Parathyroid adenoma (tissue), 2 donors: ENCODE results near the gene MYO18B.

ENCODE experiments used
- H2AFZ ChIP-seq: fragments of 300-600 bp; sonication (generic); one replicate; pipeline ENCODE4 v1.7.0; 2017; ENCODE audit warnings: antibody characterized with exemption, mild to moderate bottlenecking
- H3K27ac ChIP-seq: fragments of 300-600 bp; sonication (generic); one replicate; pipeline ENCODE4 v1.7.0; 2017
- H3K27me3 ChIP-seq: fragments of 300-600 bp; sonication (generic); one replicate; pipeline ENCODE4 v1.7.0; 2017; ENCODE audit warnings: low read length; ENCODE audit not compliant: control insufficient read depth, insufficient read depth
- H3K36me3 ChIP-seq: fragments of 300-600 bp; sonication (generic); one replicate; pipeline ENCODE4 v1.7.0; 2017; ENCODE audit warnings: low read length; ENCODE audit not compliant: control insufficient read depth, insufficient read depth
- H3K4me1 ChIP-seq: fragments of 300-600 bp; sonication (generic); one replicate; pipeline ENCODE4 v1.7.0; 2017; ENCODE audit warnings: control low read depth
- H3K4me2 ChIP-seq: fragments of 300-600 bp; sonication (generic); one replicate; pipeline ENCODE4 v1.7.0; 2017; ENCODE audit warnings: low read length
- H3K4me3 ChIP-seq: fragments of 300-600 bp; sonication (generic); one replicate; pipeline ENCODE4 v1.7.0; 2017; ENCODE audit warnings: low read depth, low read length
- H3K79me2 ChIP-seq: fragments of 300-600 bp; sonication (generic); one replicate; pipeline ENCODE4 v1.7.0; 2017; ENCODE audit warnings: control low read depth
- H3K9ac ChIP-seq: fragments of 300-600 bp; sonication (generic); one replicate; pipeline ENCODE4 v1.7.0; 2017; ENCODE audit warnings: mild to moderate bottlenecking
- H3K9me3 ChIP-seq: fragments of 300-600 bp; sonication (generic); one replicate; pipeline ENCODE4 v1.7.0; 2017; ENCODE audit warnings: low read length; ENCODE audit not compliant: control insufficient read depth
- TF ChIP-seq, protein P1 (sequence below): fragments of 300-600 bp; sonication (generic); IDR thresholded peaks from one replicate; pipeline ENCODE4 v1.7.0; 2017; ENCODE audit warnings: antibody characterized with exemption, mild to moderate bottlenecking
- donor health status: primary hyperparathyroidism.

The MYO18B gene

DNA sequence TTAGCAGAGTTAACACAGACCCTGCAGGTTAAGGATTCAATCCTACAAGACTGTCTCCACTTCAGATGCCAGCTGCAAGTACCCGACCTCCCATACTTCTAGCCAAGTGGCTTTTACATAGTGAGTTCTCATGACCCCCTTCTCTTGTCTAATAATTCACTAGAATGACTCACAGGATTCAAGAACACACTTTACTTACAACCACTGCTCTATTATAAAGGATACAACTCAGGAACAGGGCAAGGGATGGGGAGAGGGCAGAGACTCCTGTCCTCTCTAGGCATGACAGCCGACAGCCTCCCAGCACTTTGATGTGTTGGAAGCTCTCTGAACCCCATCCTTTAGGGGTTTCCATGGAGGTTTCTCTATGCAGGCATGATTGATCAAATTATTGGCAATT is 60.0 kb downstream of the MYO18B start:
- Histone ChIP-seq H3K4me2 (no peak overlapping the region), H3K36me3 (no peaks in the 10 kb centered on the region)
- TF ChIP-seq, protein P1, sequence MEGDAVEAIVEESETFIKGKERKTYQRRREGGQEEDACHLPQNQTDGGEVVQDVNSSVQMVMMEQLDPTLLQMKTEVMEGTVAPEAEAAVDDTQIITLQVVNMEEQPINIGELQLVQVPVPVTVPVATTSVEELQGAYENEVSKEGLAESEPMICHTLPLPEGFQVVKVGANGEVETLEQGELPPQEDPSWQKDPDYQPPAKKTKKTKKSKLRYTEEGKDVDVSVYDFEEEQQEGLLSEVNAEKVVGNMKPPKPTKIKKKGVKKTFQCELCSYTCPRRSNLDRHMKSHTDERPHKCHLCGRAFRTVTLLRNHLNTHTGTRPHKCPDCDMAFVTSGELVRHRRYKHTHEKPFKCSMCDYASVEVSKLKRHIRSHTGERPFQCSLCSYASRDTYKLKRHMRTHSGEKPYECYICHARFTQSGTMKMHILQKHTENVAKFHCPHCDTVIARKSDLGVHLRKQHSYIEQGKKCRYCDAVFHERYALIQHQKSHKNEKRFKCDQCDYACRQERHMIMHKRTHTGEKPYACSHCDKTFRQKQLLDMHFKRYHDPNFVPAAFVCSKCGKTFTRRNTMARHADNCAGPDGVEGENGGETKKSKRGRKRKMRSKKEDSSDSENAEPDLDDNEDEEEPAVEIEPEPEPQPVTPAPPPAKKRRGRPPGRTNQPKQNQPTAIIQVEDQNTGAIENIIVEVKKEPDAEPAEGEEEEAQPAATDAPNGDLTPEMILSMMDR = no peak

DNA sequence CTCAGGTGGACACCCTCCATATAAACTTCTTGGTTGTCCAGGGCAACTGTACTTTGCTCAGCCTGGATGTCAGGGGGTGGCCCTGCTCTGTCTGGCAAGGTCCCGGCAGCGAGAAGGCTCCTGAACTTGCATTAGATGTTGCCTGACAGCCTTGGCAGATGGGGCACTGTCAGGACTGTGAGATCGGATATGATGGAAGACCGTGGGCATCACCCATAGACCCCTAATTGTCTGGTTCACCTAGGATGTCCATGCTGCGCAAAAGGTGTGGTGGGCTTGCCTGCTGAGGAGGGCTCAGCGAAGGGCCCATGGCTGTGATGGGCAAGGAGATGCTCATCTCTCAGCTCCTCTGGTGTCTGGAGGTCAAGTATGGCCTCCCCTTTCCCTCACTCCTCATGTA is 62.7 kb downstream of the MYO18B start:
- Histone ChIP-seq H3K4me2 (no peak overlapping the region), H3K79me2 (no peaks in the 10 kb centered on the region), H3K27me3 (no peaks in the 10 kb centered on the region)

More for the DNA sequence above, 60.0 kb downstream of the MYO18B start:
- Histone ChIP-seq H3K27me3 (no peaks in the 10 kb centered on the region), H3K4me1 (no peaks in the 10 kb centered on the region), H3K9ac (no peak overlapping the region), H3K4me3 (no peak overlapping the region), H3K9me3 (no peaks in the 10 kb centered on the region), H2AFZ (no peak overlapping the region), H3K79me2 (no peaks in the 10 kb centered on the region), H3K27ac (no peak overlapping the region)

DNA sequence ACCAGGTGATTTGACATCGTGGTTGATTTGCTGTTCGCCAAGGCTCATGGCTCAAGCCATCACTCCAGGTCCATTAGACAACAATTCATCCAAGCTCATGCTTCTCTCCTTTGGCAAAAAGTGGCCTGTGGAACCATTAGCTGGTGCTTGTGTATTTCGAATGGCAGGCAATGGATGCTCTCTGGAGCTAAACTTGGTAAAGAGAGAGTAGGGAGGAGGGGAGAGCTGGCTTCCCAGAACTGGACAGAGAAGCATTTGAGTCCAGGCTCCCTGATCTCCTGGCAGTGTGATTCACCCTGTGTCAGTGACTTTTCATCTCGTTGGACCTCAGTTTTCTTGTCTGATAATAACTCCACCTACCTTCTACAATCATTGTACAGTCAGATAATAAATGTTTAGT is 64.6 kb downstream of the MYO18B start:
- TF ChIP-seq, protein P1 = no peak
- no peak overlapping the region for H3K4me2 ChIP-seq
- H3K4me1 ChIP-seq = no peaks in the 10 kb centered on the region
- no peak overlapping the region for H3K27ac ChIP-seq
- H3K4me3 ChIP-seq = no peak overlapping the region
- H3K79me2 ChIP-seq = no peaks in the 10 kb centered on the region
- H3K9me3 ChIP-seq = no peaks in the 10 kb centered on the region
- no peaks in the 10 kb centered on the region for H3K27me3 ChIP-seq
- H3K9ac ChIP-seq = no peak overlapping the region
- H2AFZ ChIP-seq = no peak overlapping the region
- no peaks in the 10 kb centered on the region for H3K36me3 ChIP-seq

More for the DNA sequence above, 62.7 kb downstream of the MYO18B start:
- no peaks in the 10 kb centered on the region for H3K9me3 ChIP-seq
- H3K9ac ChIP-seq = no peak overlapping the region
- no peak overlapping the region for H3K4me3 ChIP-seq
- H2AFZ ChIP-seq = no peak overlapping the region
- TF ChIP-seq, protein P1 = no peak
- no peaks in the 10 kb centered on the region for H3K36me3 ChIP-seq
- no peak overlapping the region for H3K27ac ChIP-seq
- no peaks in the 10 kb centered on the region for H3K4me1 ChIP-seq

DNA sequence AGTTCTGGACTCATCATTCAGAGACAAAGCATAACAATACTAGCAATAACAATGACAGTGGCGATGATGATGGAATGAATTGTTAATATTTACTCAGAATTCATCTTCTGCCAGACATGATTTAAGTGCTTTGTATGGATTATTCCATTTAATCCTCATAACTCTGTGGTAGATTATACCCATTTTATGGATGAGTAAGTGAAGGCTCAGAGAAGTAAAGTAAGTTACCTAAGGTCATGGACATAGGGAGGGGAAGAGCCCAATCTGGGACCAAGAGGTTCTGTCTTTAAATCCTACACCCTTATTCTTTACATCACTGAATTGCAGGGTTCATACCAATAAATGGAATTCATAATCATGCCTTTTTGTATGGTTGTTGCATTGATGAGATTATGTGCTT is 72.7 kb downstream of the MYO18B start:
- Histone ChIP-seq H3K27ac (no peak overlapping the region), H3K9ac (no peak overlapping the region), H3K79me2 (no peaks in the 10 kb centered on the region), H3K27me3 (no peaks in the 10 kb centered on the region), H3K4me1 (no peaks in the 10 kb centered on the region), H3K36me3 (no peaks in the 10 kb centered on the region), H3K9me3 (no peaks in the 10 kb centered on the region), H3K4me2 (no peak overlapping the region), H2AFZ (no peak overlapping the region), H3K4me3 (no peak overlapping the region)
- TF ChIP-seq, protein P1 = no peak

DNA sequence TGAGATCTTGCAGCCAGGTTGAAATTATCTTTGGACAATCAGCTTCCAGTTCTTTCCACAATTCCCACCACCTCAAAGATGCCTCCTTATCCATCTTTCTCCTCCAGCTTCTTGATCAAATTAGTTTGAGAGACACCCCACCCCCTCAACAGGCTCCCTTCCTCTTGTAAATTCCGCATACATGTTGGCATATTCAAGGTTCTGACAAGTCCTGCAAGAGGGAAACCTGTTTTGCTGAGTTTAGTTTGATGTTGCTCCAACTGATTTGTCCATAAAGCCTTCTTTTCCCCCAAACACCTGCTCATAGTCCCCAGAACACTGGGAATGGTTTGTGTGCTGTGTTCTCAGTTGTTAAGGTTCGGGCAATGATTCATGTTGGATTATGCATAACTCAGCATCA is 73.6 kb downstream of the MYO18B start:
- Histone ChIP-seq H3K27ac (no peak overlapping the region), H3K9ac (no peak overlapping the region), H3K27me3 (no peaks in the 10 kb centered on the region), H3K4me2 (no peak overlapping the region), H3K79me2 (no peaks in the 10 kb centered on the region), H3K4me1 (no peaks in the 10 kb centered on the region), H3K9me3 (no peaks in the 10 kb centered on the region), H2AFZ (no peak overlapping the region), H3K4me3 (no peak overlapping the region), H3K36me3 (no peaks in the 10 kb centered on the region)
- TF ChIP-seq, protein P1 = no peak
